ENCODE results near the gene MYL6. TPM values are rescaled to one million over a fixed set of nuclear protein-coding genes. Genes with fewer than 3 reads are reported as not detected.
A peak's percentile ranks its signal among the peaks of the same experiment; 100 is the strongest.

Gene MYL6
- total RNA-seq, 1 experiment from 2014 or later = 1,181 TPM

GRCh38 chr12:56204275-56204674 lies 46.1 kb downstream of the MYL6 start:
- Histone ChIP-seq H3K56ac (ENCODE audit: insufficient read length, low read depth, low read length) (no peak overlapping the region), H3K23me2 (ENCODE audit: insufficient read length, low read depth, low read length, poor library complexity, severe bottlenecking) (no peaks in the 10 kb centered on the region), H3K9ac (ENCODE audit: extremely low read depth, insufficient read length, low read length) (no peak overlapping the region), H3K9me3 (ENCODE audit: control insufficient read depth, low read depth, low read length) (no peaks in the 10 kb centered on the region), H2BK12ac (ENCODE audit: insufficient read length, low read depth, low read length) (no peak overlapping the region), H2AK5ac (ENCODE audit: insufficient read length, low read length) (no peak overlapping the region), H3K23ac (ENCODE audit: insufficient read length, low read depth, low read length) (no peak overlapping the region), H4K8ac (replicated peaks; ENCODE audit: insufficient read length, low read depth, low read length) (no peak overlapping the region), H4K20me1 (ENCODE audit: control insufficient read depth, insufficient read depth, insufficient read length) (no peaks in the 10 kb centered on the region), H3K4ac (ENCODE audit: low read depth, low read length) (no peak overlapping the region), H3K27me3 (ENCODE audit: insufficient read depth, low read length) (no peaks in the 10 kb centered on the region), H3K79me2 (ENCODE audit: insufficient read depth, low read length) (no peaks in the 10 kb centered on the region), H3K4me1 (ENCODE audit: insufficient read depth, low read length) (no peaks in the 10 kb centered on the region), H2BK15ac (ENCODE audit: low read depth, low read length) (no peak overlapping the region), H2BK20ac (ENCODE audit: low read depth, low read length, poor library complexity, severe bottlenecking) (no peak overlapping the region), H2BK5ac (ENCODE audit: insufficient read length, low read length) (no peak overlapping the region), H3K18ac (ENCODE audit: insufficient read length, low read depth, low read length) (no peak overlapping the region), H2AFZ (ENCODE audit: low read length) (no peak overlapping the region), H3K4me2 (ENCODE audit: insufficient read depth, insufficient read length, low read length) (no peak overlapping the region), H4K5ac (ENCODE audit: insufficient read length, low read depth, low read length) (no peak overlapping the region), H4K91ac (ENCODE audit: insufficient read length, low read depth, low read length) (no peak overlapping the region), H3T11ph (ENCODE audit: low read length) (no peak overlapping the region), H3K79me1 (ENCODE audit: insufficient read depth, low read depth, low read length, poor library complexity, severe bottlenecking) (no peaks in the 10 kb centered on the region), H3K27ac (ENCODE audit: insufficient read length, low read depth, low read length) (no peak overlapping the region), H3K14ac (ENCODE audit: insufficient read depth, low read length) (no peak overlapping the region), H2BK120ac (ENCODE audit: low read depth, low read length, poor library complexity, severe bottlenecking) (no peak overlapping the region)
- H3K27ac Mint-ChIP-seq = peak overlapping the region in 2 of 3 experiments; percentile 13 to 14; a peak in 3 of 7 replicates
- H3K4me3 Mint-ChIP-seq = no peak overlapping the region
- H3K9me3 Mint-ChIP-seq = no peaks in the 10 kb centered on the region
- no peak for DNase-seq
- no peak for TF ChIP-seq CTCF (conservative IDR thresholded peaks at IDR 0.05)
- no peaks in the 10 kb centered on the region for H3K4me1 Mint-ChIP-seq
- no peaks in the 10 kb centered on the region for H3K27me3 Mint-ChIP-seq (ENCODE audit: low read depth)
- peaks cover 21 to 49% (median 39%) of the 10 kb centered on the region in 3 experiments; a peak in 6 of 7 replicates for H3K36me3 Mint-ChIP-seq (ENCODE audit: insufficient read depth in 1 of 3, low read depth in 3 of 3)
